NOMO-1 (cell line): ENCODE results near the gene CERS4.
"Not testable (repeated sequence)": the region's sequence is repeated elsewhere in the genome, so short reads cannot be mapped to it uniquely, and the experiment has no call there.

Source experiments
- DNase-seq, 2 experiments: peaks; one replicate each; lab custom pipeline; 2025; ENCODE audit not compliant: unreplicated experiment in 2 of 2; lab: John Stamatoyannopoulos, UW

CERS4 gene

DNA sequence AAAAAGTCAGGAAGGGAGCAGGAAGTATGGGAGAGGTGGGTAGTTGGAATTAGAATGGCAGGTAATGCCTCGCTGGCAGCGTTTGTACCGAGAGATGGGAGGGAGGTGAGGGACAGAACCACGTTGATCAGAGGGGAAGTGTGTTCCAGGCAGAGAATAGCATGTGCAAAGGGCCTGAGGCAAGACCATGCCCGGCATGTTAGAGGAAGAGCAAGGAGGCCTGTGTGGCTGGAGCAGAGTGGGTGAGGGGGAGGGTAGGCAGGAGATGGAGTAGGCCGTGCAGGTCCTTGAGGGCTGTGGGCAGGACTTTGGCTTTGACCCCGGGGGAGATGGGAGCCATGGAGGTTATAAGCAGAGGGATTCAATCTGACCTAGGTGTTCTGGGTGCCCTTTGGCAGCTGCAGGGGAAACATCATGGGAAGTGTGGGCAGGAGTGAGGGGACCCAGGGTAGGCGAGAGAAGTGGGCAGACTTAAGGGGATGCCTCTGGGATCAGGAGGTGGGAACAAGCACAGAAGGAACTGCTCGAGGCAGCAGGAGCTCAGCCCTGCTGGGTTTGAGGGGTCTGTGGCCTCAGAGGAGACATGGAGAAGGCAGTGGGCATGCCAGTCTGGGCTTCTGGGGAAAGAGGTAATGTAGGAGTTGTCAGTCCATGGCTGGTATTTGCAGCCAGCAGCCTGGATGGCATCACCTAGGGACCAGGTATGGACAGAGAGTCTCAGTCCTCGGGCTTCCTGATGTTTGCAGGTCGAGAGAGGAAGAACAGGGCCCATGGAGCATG is 50.2 kb downstream of the CERS4 start:
- no peak for DNase-seq

DNA sequence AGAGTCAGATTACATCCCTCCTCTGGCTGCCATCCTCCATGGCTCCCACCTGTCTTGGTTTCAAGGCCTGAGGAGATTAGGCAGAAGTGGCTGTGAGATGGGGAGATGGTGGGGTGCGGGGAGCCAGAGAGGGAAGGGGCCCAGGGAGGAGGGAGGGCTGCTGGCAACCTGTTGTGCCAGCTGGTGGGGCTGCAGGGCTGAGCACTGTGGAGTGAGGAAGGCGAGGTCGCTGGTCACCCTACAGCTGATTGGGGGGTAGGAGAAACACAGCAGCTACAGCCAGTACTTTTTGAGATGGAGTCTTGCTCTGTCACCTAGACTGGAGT is 50.7 kb downstream of the CERS4 start:
- no peak for DNase-seq

DNA sequence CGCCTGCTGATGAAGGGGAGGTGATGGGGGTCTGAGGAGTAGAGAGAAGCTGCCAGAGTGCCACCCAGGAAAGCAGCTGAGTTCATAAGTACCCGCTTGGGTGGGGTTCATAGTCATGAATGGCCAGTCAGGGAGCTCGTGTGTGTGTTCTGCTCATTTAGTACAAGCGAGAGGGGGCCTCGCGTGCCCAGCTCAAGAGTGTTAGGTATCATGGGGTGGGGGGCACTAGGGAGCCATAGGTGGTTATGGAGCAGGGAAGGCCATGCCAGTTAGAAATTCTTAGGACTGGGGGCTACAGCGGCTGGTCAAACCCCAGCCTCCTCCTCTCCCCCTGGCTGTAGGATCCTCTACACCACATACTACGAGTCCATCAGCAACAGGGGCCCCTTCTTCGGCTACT is 52.2 kb downstream of the CERS4 start:
- no peak for DNase-seq

DNA sequence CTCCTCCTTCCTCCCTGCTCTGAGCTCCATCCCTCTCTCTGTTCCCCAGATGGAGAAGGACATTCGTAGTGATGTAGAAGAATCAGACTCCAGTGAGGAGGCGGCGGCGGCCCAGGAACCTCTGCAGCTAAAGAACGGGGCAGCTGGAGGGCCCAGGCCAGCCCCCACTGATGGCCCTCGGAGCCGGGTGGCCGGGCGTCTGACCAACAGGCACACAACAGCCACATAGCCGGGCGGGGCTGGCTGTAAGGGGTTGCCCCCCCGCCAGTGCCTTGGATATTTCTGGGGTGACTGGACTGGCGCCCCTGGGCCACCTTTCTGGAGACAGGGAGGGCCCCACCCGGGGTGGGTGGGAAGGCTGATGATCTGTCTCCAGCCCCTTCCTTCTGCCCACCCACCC is 52.7 kb downstream of the CERS4 start:
- DNase-seq, result no peak

DNA sequence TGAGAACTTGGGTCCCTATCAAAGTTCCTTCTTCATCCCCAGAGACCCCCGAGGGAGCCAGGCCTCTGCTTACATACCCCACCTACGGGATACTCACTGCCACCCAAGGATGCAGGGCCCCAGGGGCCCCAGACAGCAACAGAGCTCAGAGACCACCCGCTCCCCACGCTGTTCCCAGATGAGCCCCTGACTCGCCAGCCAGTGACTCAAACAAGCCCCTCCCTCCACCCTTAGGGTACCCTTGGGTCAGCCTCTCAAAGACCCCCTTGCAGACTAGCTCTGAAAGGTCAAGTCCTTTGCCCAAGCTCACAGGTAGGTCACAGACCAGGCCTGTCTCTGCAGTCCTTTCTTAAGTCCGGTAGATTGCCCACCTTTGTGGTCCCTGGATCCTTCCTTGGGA is 53.3 kb downstream of the CERS4 start:
- no peak for DNase-seq

DNA sequence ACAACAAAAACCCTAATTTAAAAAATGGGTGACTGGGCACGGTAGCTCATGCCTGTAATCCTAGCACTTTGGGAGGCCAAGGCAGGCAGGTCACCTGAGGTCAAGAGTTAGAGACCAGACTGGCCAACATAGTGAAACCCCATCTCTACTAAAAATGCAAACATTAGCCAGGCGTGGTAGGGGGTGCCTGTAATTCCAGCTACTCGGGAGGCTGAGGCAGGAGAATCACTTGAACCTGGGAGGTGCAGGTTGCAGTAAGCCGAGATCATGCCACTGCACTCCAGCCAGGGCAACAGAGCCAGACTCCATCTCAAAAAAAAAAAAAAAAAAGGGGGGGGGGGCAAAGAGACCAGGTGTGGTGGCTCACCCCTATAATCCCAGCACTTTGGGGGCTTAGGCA is 55.1 kb downstream of the CERS4 start:
- DNase-seq, result not testable (repeated sequence)

DNA sequence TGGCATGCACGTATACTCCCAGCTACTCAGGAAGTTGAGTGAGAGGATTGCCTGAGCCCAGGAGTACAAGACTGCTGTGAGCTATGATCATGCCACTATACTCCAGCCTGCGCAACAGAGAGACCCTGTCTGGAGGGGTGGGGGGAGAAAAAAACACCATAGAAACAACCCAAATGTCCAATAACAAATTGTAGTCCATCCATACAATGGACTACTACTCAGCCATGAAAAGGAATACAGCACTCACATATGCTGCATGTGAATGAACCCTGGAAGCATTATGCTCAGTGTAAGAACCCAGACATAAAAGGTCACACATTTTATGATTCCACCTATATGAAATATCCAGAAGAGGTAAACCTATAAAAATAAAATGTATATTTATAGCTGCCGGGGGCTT is 56.7 kb downstream of the CERS4 start:
- DNase-seq, result no peak

DNA sequence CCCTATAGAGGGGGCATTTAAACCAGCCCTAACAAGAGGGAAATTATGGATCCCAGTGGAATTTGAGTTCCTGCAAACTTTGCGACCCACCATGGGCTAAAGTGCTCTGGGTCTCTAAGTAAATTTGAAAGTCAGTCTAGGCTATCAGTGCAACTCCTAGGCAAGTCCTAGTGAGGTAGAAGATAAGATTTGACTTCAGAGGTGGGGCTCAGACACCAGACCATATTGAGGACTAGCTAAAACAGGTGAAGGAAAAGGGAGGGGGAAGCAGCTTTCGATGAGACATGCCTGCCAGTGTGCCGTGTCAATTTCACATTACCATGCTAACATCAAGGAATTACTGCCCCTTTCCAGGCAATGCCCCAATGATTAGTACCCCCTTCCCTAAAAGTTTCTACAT is 60.6 kb downstream of the CERS4 start:
- DNase-seq, result no peak

DNA sequence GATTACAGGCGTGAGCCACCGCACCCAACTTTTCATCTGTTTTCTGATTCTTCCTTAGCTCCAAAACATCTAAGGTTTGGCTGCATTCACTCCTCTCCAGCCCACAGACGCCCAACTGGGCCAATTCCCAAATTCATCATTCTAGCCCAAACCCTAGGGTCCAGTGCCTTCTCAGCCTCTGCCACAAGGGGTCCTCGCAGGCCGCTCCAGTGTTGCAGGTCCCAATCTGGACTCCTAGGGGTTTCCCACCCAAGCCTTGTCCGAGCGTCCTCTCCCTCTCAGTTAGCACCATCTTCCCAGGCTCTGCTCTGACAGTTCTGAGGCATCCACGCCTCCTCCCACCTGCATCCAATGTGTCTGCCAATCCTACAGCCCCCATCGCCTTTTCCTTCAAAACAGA is 67.3 kb downstream of the CERS4 start:
- DNase-seq, result not testable (repeated sequence)

DNA sequence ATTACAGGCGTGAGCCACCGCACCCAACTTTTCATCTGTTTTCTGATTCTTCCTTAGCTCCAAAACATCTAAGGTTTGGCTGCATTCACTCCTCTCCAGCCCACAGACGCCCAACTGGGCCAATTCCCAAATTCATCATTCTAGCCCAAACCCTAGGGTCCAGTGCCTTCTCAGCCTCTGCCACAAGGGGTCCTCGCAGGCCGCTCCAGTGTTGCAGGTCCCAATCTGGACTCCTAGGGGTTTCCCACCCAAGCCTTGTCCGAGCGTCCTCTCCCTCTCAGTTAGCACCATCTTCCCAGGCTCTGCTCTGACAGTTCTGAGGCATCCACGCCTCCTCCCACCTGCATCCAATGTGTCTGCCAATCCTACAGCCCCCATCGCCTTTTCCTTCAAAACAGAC is 82.2 kb downstream of the CERS4 start:
- DNase-seq, result not testable (repeated sequence)

DNA sequence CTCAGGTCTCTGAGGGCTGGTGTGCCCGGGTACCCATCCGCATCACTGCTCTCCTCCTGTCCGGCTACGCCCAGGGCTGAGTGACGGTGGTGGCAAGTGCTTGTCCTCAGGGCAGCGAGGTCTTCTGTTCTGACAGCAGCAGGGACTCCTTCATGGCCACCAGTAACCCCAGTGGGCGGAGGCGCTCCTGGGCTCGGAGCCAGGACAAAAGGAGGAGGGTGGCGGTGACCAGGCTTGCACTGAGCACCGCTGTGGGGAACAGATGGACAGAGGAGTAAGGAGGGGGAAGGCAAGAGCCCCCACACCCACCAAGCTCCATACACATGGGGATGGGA is 93.2 kb downstream of the CERS4 start:
- no peak for DNase-seq

DNA sequence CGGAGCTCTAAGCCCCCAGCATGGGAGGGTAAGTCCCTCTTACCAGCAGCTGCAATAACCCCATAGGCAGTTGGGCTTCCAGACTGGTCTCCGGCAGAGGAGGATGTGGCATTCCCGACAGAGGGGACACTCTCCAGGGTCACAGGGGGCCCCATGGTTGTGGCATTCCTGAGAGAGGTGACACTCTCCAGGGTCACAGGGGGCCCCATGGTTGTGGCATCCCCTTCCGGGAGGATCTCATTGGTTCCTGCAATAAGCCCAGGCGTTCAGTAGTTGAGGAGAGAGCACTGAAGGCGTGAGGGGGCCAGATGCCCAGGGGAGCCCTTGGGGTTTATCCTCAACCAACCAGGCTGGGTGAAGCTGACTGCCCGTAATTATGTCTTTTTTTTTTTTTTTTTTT is 93.6 kb downstream of the CERS4 start:
- no peak for DNase-seq

DNA sequence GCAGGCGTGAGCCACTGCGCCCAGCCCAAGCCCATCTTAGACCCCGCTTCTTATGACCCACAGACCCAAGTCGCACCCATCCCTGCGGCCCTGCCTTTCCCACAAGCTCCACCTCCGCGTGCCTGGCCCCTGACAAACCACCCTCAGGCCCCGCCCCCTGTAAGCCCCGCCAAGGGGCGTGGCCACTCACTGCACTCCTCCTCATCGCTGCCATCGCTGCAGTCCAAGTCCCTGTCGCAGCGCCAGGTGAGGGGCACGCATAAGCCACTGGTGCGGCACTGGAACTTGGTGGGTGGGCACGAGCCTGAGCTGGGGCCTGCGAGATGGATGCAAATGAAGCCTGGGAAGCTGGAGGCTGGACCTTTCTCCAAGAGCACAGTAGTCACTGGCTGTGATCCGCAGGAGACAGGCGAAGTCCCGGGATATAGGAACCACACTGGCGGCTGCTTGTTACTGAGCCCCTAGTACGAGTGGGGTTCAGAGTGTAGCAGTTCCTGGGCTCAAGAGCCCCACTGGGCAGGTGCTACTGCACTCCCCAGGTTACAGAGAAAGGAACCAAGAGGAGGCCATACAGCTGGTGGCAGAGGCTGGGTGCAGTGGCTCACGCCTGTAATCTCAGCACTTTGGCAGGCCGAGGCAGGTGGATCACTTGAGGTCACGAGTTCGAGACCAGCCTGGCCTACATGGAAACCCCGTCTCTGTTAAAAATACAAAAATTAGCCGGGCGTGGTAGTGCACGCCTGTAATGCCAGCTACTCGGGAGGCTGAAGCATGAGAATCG is 95.9 kb downstream of the CERS4 start:
- DNase-seq, result no peak

DNA sequence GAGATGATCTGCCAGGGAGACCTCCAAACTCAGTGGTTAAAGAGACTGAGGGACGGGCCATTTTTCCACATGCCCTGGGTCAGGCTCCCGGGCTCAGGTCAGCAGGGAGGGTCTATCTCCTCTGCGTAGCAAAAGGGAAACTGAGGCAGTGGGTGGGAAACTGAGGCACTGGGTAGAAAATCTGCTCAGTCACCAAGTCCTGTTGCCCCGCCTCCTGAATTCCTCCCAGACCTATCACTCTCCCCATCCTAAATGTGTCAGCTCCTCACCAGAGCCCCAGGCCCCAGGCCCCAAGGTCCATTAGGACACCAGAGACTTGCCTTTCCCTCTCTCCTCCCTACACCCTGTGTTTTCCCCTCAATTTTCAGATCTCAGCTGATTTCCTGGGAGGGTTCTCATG is 96.6 kb downstream of the CERS4 start:
- DNase-seq, result no peak

DNA sequence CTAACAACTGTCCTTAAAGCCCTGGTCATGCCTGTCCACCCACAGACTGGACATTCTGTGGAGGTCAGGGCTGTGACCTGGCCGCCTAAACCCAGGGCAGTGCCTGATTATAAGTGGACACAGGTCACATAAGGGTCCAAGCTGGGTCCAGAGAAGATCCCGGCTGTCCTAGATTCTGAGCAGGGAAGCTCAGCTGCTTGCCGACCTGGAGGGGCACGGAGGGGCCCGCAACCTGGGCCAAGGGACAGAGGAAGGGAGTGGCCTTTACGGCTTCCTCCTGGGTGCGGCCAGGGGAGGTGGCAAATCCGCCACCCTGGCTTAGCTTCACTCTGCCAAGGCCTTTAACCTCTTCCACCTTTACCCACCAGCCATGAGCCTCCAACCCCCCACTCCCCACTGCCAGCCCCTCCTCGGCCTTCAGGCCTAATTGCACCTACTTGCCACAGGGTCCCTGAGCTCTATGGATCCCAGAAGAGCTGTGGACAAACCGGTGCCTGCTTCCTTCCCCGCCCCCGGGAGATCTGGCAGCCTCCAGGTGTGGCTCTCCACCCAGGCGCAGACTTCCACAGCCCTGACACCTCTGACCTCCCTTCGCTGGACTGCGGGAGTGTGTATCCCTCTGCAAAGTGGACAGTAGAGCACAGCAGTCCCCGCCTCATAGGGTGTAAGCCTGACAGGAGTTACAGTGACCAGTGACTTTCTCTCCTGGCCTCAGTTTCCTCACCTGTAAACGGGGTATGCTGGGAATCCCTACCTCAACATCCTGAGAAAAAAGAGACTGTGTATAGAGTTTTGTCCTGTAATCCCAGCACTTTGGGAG is 97.3 kb downstream of the CERS4 start:
- no peak for DNase-seq

DNA sequence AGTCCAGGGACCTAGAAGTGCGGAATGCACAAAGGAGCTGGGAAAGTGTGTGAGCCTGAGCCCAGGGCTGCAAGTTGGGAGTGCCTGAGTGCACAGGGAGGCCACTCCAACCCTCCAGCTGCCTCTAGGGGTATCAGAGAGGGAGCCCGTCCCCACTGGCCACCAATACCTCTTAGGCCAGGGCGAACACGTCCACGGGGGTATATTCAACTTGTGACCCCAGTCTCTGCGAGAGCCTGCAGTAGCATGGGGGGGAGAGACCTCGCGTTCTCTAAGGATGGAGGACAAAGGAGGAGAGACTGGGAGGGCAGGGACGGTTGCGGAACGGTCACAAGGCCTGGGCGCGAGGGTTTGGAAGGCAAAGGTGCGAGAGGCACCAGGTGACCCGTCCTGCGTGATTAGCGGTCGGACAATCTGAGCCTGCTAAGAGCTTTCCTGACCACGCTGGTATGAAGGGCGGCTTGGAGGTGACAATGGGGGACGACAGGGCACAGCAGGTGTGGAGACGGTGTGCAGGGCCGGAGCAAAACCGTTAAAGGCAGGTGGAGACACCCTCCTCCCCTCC is 98.3 kb downstream of the CERS4 start:
- no peak for DNase-seq

DNA sequence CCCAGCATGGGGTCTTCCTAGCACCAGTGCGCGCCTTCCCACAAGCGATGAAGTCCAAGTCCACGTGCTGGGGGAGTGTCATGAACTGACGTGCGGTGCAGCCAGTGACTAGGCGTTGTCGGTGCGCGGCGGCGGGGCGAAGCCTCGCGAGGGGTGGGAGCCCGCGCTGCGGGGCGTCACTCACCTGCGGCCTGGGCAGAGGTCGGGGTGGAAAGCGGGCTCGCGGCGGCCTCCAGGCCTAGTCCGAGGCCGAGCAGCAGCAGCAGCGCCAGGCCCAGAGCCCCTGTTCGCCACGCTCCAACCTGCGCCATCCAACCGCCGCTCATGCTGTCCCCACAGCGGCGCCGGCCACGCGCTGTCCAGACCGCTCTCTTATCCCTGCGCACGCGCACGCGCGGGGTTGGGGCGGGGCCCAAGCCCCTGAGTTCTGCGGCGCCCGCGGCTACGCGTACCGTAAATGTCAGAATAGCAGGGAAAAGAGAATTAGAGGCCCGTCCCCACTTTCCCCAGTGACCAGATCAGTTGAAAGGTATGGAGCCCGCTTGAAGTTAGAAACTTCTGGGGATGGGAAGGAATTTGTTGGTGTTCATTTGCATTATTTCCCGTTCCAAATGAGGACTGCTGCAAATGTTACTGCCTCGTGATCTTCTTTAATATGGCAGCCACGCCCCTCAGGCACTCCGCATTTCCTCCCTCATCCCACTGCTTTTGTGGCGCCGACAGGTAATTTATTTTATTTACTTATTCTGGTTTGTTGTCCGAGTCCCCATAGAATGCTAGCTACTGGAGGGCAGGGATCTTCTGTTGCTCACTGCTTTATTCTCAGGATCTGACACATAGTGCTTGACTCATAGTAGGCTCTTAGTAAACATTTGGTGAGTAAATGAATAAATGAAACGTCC is 99.0 kb downstream of the CERS4 start, which contains the start of gene CD320:
Gene CD320 (minus strand): TSS at position 394 of the 902 bp plus-strand sequence. CDS start 68 bp downstream, at position 326.
- peak; percentile 82 to 85 for DNase-seq

DNA sequence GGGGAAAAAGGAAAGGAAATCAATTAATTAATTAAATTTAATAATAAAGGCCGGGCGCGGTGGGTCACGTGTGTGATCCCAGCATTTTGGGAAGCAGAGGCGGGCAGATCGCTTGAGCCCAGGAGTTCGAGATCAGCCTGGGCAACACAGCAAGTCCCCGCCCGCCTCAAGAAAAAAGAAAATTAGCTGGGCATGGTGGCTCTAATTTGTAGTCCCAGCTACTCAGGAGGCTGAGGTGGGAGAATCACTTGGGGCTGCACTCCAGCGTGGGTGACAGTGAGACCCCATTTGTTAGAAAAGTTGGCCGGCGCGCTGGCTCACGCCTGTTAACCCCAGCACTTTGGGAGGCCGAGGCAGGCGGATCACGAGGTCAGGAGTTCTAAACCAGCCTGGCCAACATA is 99.7 kb downstream of the CERS4 start:
- DNase-seq, result no peak

DNA sequence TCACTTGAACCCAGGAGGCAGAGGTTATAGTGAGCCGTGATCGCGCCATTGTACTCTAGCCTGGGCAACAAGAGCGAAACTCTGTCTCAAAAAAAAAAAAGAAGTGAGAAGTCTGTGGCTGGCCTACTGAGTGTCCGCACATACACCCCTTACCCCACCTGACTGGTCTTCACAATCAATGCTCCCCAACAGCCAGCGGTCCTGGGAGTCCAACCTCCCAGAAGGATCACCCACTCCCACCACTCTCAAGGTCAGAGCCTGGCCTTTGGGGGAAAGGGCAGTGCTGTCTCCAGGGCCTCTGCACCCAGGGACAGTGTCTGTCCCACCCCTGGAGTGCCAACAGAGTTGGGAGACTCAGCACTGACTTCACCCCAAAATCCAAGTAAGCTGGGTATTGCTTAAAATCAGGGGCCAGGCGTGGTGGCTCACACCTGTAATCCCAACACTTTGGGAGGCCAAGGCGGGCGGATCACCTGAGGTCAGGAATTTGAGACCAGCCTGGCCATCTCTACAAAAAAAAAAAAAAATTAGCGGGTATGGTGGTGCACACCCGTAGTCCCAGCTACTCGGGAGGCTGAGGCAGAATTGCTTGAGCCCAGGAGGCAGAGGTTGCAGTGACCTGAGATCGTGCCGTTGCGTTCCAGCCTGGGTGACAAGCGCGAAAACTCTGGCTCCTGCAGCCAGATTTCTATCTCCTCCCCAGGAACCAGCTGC is 101.3 kb downstream of the CERS4 start:
- no peak for DNase-seq
